Tibial nerve (tissue), 4 donors: ENCODE results near the gene RENBP. TPM values are rescaled to one million over a fixed set of nuclear protein-coding genes. Genes with fewer than 3 reads are reported as not detected.

Experiments used
- DNase-seq, 2 donors: peaks; one replicate each; pipeline ENCODE4 v3.0.0-alpha.2; 2019; ENCODE audit warnings: low spot score in 2 of 2
- H3K27ac ChIP-seq, 4 donors: fragments of 200-600 bp; sonication (generic) in 3 of 4; one replicate each; pipeline ENCODE4 v1.5.1; 2017 to 2019; ENCODE audit warnings: mild to moderate bottlenecking in 1 of 4
- H3K27me3 ChIP-seq, 2 donors: fragments of 200-600 bp; sonication (generic) in 1 of 2; one replicate each; pipeline versions ENCODE4 v1.5.1 to v1.6.0; 2017 to 2019
- H3K36me3 ChIP-seq, 3 donors: fragments of 200-600 bp; sonication (generic); one replicate each; pipeline ENCODE4 v1.5.1; 2018 to 2019
- H3K4me1 ChIP-seq, 4 donors: fragments of 200-600 bp; sonication (generic) in 3 of 4; one replicate each; pipeline ENCODE4 v1.5.1; 2017 to 2019
- H3K4me3 ChIP-seq, 4 donors: fragments of 200-600 bp; sonication (generic) in 3 of 4; one replicate each; pipeline ENCODE4 v1.5.1; 2017 to 2019; ENCODE audit warnings: mild to moderate bottlenecking in 1 of 4, moderate library complexity in 1 of 4
- H3K9me3 ChIP-seq, 4 donors: fragments of 200-600 bp; sonication (generic) in 3 of 4; one replicate each; pipeline ENCODE4 v1.5.1; 2017 to 2019
- CTCF ChIP-seq, 5 experiments: fragments of 200-600 bp in 3 of 5; fragments of 450-650 bp in 2 of 5; sonication (generic) in 3 of 5; IDR thresholded peaks; one replicate each; pipeline ENCODE4 v1.5.1; 2016 to 2019; ENCODE audit warnings: antibody characterized with exemption in 5 of 5, mild to moderate bottlenecking in 3 of 5, moderate library complexity in 2 of 5
- EP300 ChIP-seq, 2 donors: sonication (generic); formaldehyde crosslinking; IDR thresholded peaks; one replicate each; pipeline ENCODE4 v1.6.1; 2017; ENCODE audit warnings: antibody characterized with exemption in 2 of 2, mild to moderate bottlenecking in 1 of 2
- POLR2A ChIP-seq, 2 donors: fragments of 450-650 bp; IDR thresholded peaks; one replicate each; pipeline ENCODE4 v1.6.1; 2017; ENCODE audit warnings: antibody characterized with exemption in 2 of 2, mild to moderate bottlenecking in 2 of 2, moderate library complexity in 2 of 2
- WGBS, 2 donors: methylation state at CpG; one replicate each; pipeline ENCODE4 v1.1.5; 2018; 5-methylcytosine and 5-hydroxymethylcytosine counted together
- total RNA-seq, 4 donors: library from RNA; depleted of rRNA; stranded (reverse); fragments of >200 nt; gene quantifications; one replicate each; pipeline ENCODE4 v1.1.0, GENCODE V29; 2016

RENBP gene
- total RNA-seq, 4 donors from 2014 or later: 12.1 to 28.8 (median 17.8) TPM

GRCh38 chrX:153913211-153913610 lies 31.2 kb downstream of the RENBP start:
- no peaks in the 10 kb centered on the region for H3K36me3 ChIP-seq
- H3K4me3 ChIP-seq: no peak overlapping the region
- TF ChIP-seq EP300 (IDR thresholded peaks at IDR 0.05) (no peak), POLR2A (IDR thresholded peaks at IDR 0.05) (no peak), CTCF (IDR thresholded peaks at IDR 0.05) (no peak)
- H3K4me1 ChIP-seq: no peaks in the 10 kb centered on the region
- H3K9me3 ChIP-seq: no peaks in the 10 kb centered on the region
- no peak overlapping the region for H3K27ac ChIP-seq
- no peaks in the 10 kb centered on the region for H3K27me3 ChIP-seq
- DNase-seq: no peak
- WGBS, 2 donors: 71 to 73% methylated on average over 3 to 17 of the region's 17 CpGs

GRCh38 chrX:153911798-153912197 lies 32.6 kb downstream of the RENBP start:
- Histone ChIP-seq H3K27me3 (no peaks in the 10 kb centered on the region), H3K4me1 (no peaks in the 10 kb centered on the region), H3K27ac (no peak overlapping the region), H3K36me3 (no peaks in the 10 kb centered on the region), H3K4me3 (no peak overlapping the region), H3K9me3 (no peaks in the 10 kb centered on the region)
- no peak for DNase-seq
- WGBS, 2 donors: 83 to 89% methylated on average over 6 of the region's 6 CpGs
- TF ChIP-seq CTCF (IDR thresholded peaks at IDR 0.05) (no peak), POLR2A (IDR thresholded peaks at IDR 0.05) (no peak), EP300 (IDR thresholded peaks at IDR 0.05) (no peak)

GRCh38 chrX:153910446-153910845 lies 34.0 kb downstream of the RENBP start:
- no peak overlapping the region for H3K4me3 ChIP-seq
- no peaks in the 10 kb centered on the region for H3K4me1 ChIP-seq
- no peaks in the 10 kb centered on the region for H3K9me3 ChIP-seq
- no peaks in the 10 kb centered on the region for H3K27me3 ChIP-seq
- no peak for TF ChIP-seq POLR2A (IDR thresholded peaks at IDR 0.05)
- no peak for TF ChIP-seq CTCF (IDR thresholded peaks at IDR 0.05)
- no peak for TF ChIP-seq EP300 (IDR thresholded peaks at IDR 0.05)
- DNase-seq: no peak
- H3K27ac ChIP-seq: no peak overlapping the region
- H3K36me3 ChIP-seq: no peaks in the 10 kb centered on the region
- 90% methylated on average over 2 to 20 of the region's 22 CpGs for WGBS, 2 donors

- Histone ChIP-seq H3K27me3 (no peaks in the 10 kb centered on the region), H3K27ac (no peak overlapping the region), H3K36me3 (no peaks in the 10 kb centered on the region), H3K4me3 (no peak overlapping the region), H3K9me3 (no peaks in the 10 kb centered on the region), H3K4me1 (no peaks in the 10 kb centered on the region)
- TF ChIP-seq POLR2A (IDR thresholded peaks at IDR 0.05) (no peak), CTCF (IDR thresholded peaks at IDR 0.05) (no peak)
- no peak for DNase-seq
- 89% methylated on average over 24 of the region's 25 CpGs; no CpG with 5 or more reads in 1 of the 2 donors for WGBS, 2 donors
These were observed 34.5 kb downstream of the RENBP start for GRCh38 chrX:153909980-153910360.

- DNase-seq: no peak
- no peak overlapping the region for H3K4me3 ChIP-seq
- H3K4me1 ChIP-seq: peaks cover 0 to 4% (median under 1%) of the 10 kb centered on the region in 4 donors
- no peaks in the 10 kb centered on the region for H3K27me3 ChIP-seq
- H3K36me3 ChIP-seq: no peaks in the 10 kb centered on the region
- H3K9me3 ChIP-seq: no peaks in the 10 kb centered on the region
- WGBS, 2 donors: 69 to 73% methylated on average over 6 to 21 of the region's 37 CpGs
- H3K27ac ChIP-seq: no peak overlapping the region
- TF ChIP-seq EP300 (IDR thresholded peaks at IDR 0.05): no peak
These were observed 35.1 kb downstream of the RENBP start for GRCh38 chrX:153909024-153909979.
